NOMO-1 treated with dmso at 0.1 percent for 144 hours (cell line): Measurements from ENCODE around the gene OR7G3.

Experiments used
- DNase-seq: peaks from one replicate; lab custom pipeline; 2025; ENCODE audit not compliant: unreplicated experiment; lab: John Stamatoyannopoulos, UW

OR7G3 gene

GRCh38 chr19:9109959-9110358, 16.8 kb downstream of the OR7G3 start:
- DNase-seq: no peak

- DNase-seq: no peak
These were observed 19.4 kb downstream of the OR7G3 start, which contains the start of gene OR7G2 for GRCh38 chr19:9107375-9107774. OR7G2 (minus strand) TSS chr19:9107475; CDS start chr19:9103243, 4,232 bp downstream.

DNA sequence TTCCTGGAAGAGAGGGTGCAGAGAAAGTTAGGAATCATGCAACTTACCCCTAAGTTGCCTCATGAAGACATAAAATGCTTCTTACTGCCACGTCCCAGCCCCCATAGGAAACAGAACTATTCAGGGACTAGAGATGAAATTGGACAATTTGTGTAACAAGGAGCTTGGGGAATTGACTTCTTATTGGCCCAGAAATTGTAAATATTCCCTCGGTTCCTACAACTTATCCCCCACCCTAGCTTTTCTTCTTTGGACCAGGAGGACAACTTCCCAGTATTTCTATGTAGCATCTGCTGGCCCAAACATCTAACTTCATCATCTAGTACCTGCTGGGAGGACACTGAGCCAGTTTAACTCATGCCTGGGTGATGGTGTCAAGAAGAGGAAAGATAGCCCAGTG, 40.0 kb downstream of the OR7G3 start, which contains the start of gene OR1M1:
Gene OR1M1, plus strand, starts transcription at position 301 of the 400 bp plus-strand sequence. CDS start 6,184 bp downstream, outside the sequence.
- DNase-seq: no peak

- DNase-seq: no peak
These were observed 48.1 kb downstream of the OR7G3 start for GRCh38 chr19:9078651-9079050.

- no peak for DNase-seq
These were observed 49.8 kb downstream of the OR7G3 start for GRCh38 chr19:9076901-9077300.
